ENCODE measurements around the gene PTCD2.

DNA sequence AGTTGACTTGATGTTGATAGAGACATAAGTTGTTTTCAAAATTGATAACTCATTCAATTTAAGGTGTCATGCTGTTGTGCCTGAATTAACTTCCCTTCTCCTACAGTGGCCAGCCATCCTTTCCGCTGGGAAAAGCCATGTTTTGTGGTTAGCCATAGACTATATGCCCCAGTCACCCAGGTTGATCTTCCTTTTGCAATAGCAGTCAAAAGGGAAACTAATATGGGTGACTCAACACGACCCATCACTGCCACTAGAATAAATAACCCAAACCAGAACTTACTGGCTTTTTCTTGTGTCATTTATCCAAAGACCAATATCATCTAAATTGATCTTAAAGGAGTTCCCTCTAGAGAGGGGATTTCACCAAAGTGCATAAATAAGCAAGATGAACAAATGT is 87.4 kb downstream of the PTCD2 start:
- TF ChIP-seq POLR2A (IDR thresholded peaks at IDR 0.05) (no peak), EP300 (IDR thresholded peaks at IDR 0.05) (no peak)
- TF ChIP-seq, protein P1, sequence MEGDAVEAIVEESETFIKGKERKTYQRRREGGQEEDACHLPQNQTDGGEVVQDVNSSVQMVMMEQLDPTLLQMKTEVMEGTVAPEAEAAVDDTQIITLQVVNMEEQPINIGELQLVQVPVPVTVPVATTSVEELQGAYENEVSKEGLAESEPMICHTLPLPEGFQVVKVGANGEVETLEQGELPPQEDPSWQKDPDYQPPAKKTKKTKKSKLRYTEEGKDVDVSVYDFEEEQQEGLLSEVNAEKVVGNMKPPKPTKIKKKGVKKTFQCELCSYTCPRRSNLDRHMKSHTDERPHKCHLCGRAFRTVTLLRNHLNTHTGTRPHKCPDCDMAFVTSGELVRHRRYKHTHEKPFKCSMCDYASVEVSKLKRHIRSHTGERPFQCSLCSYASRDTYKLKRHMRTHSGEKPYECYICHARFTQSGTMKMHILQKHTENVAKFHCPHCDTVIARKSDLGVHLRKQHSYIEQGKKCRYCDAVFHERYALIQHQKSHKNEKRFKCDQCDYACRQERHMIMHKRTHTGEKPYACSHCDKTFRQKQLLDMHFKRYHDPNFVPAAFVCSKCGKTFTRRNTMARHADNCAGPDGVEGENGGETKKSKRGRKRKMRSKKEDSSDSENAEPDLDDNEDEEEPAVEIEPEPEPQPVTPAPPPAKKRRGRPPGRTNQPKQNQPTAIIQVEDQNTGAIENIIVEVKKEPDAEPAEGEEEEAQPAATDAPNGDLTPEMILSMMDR (IDR thresholded peaks at IDR 0.05) = no peak
